GM23338 (cell line): ENCODE data around the gene OTUD3.

ENCODE experiments used
- CREB1 ChIP-seq: fragments of 250-450 bp; sonication (Bioruptor Pico); IDR thresholded peaks from 2 replicates; pipeline ENCODE4 v1.5.0; 2020; ENCODE audit warnings: low read depth, mild to moderate bottlenecking, moderate library complexity
- CTCF ChIP-seq, 2 experiments: fragments of 200-600 bp in 1 of 2; sonication (generic) in 1 of 2; conservative IDR thresholded peaks; 2 replicates each; pipeline versions ENCODE4 v1.5.1 to v1.6.1; 2016 to 2017; ENCODE audit warnings: antibody characterized with exemption in 2 of 2, low read depth in 2 of 2, mild to moderate bottlenecking in 2 of 2, moderate library complexity in 1 of 2
- EZH2 ChIP-seq: fragments of 200-600 bp; sonication (generic); IDR thresholded peaks from one replicate; pipeline ENCODE4 v1.8.0; 2017; ENCODE audit warnings: antibody characterized with exemption, mild to moderate bottlenecking, low read depth; ENCODE audit not compliant: unreplicated experiment
- EZH2phosphoT487 ChIP-seq: fragments of 200-600 bp; sonication (generic); IDR thresholded peaks from one replicate; pipeline ENCODE4 v1.8.1; 2018; ENCODE audit warnings: antibody characterized with exemption; ENCODE audit not compliant: unreplicated experiment
- NANOG ChIP-seq: IDR thresholded peaks from 2 replicates; pipeline ENCODE4 v1.6.1; 2016; ENCODE audit warnings: antibody characterized with exemption, borderline replicate concordance
- POLR2AphosphoS5 ChIP-seq: IDR thresholded peaks from 2 replicates; pipeline ENCODE4 v1.6.1; 2016; ENCODE audit warnings: antibody characterized with exemption, low read depth
- REST ChIP-seq: IDR thresholded peaks from one replicate; pipeline ENCODE4 v1.6.1; 2018; ENCODE audit warnings: antibody characterized with exemption; ENCODE audit not compliant: unreplicated experiment
- ZNF331 ChIP-seq: fragments of 250-450 bp; sonication (Bioruptor Pico); IDR thresholded peaks from 2 replicates; pipeline ENCODE4 v1.5.0; 2020; ENCODE audit warnings: low read depth, mild to moderate bottlenecking, moderate library complexity

GRCh38 chr1:19884312-19884711 lies 2.1 kb downstream of the OTUD3 start:
- TF ChIP-seq NANOG: no peak
- no peak for TF ChIP-seq REST
- no peak for TF ChIP-seq EZH2phosphoT487
- TF ChIP-seq CTCF (conservative IDR thresholded peaks at IDR 0.05; ENCODE audit: low read depth in 2 of 2): no peak
- no peak for TF ChIP-seq ZNF331 (CRISPR knock-in tag)
- TF ChIP-seq EZH2: no peak
- TF ChIP-seq POLR2AphosphoS5: no peak
- no peak for TF ChIP-seq CREB1 (CRISPR knock-in tag)
